ENCODE data around the gene FOXP1.
A peak's percentile ranks its signal among the peaks of the same experiment; 100 is the strongest.
"Not testable (repeated sequence)": the region's sequence is repeated elsewhere in the genome, so short reads cannot be mapped to it uniquely, and the experiment has no call there.

FOXP1 gene

GRCh38 chr3:71526448-71526847 lies 57.1 kb downstream of the FOXP1 start:
- DNase-seq, result not testable (repeated sequence)

DNA sequence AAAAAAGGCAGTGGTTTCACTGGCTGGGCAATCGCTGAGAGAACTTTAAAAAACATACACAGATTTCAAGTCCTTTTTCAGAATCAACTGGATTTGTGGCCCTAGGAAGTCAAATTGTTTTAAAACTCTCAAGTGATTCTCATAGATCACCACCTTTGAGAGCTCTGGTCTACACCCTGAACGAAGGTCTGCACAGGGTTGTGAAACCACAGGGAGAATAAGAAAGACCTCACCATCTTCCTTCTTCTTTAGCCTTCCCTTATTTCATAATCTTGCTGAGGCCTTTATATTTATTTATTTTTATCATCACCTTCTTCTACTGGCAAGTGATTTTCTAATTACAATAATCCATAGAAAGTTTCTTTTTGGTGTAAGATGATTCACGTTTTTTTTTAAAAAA lies 58.1 kb downstream of the FOXP1 start:
- DNase-seq, result no peak

DNA sequence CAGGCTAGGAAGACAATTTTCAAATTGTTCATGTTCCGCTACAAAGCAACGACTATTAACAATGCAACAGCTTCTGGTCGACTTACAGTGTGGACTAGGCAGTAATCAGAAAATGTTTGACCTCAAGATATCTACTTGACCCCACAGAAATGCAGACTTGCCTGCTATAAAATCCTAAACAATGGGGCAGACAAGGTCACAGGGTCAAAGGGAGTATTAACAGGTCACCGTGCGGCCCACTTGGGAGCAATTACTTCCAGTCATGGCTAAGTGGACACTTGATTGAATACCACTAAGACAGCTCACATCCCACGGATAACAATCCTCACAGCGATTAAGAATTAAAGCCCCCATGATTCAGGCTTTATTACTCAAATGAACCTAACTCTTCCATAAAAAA lies 58.9 kb downstream of the FOXP1 start:
- DNase-seq, result no peak

DNA sequence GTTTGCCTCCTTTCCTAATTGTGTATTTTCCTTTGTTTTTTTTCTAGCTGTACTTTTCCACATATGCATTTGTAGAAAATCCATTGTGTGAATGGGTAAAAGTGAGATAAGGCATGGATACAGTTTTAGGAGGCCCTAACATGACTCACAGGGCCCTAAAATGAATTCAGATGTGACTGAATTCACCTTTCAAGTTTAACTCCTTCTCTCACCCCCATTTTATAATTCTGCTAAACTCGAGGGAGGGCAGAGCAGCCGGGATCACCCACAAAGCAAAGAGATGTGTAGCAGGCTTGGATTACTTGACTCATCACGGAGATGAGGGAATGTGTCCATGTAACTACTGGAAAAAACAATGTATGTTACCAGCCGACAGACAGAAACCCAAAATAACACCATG lies 59.9 kb downstream of the FOXP1 start:
- DNase-seq, result no peak

DNA sequence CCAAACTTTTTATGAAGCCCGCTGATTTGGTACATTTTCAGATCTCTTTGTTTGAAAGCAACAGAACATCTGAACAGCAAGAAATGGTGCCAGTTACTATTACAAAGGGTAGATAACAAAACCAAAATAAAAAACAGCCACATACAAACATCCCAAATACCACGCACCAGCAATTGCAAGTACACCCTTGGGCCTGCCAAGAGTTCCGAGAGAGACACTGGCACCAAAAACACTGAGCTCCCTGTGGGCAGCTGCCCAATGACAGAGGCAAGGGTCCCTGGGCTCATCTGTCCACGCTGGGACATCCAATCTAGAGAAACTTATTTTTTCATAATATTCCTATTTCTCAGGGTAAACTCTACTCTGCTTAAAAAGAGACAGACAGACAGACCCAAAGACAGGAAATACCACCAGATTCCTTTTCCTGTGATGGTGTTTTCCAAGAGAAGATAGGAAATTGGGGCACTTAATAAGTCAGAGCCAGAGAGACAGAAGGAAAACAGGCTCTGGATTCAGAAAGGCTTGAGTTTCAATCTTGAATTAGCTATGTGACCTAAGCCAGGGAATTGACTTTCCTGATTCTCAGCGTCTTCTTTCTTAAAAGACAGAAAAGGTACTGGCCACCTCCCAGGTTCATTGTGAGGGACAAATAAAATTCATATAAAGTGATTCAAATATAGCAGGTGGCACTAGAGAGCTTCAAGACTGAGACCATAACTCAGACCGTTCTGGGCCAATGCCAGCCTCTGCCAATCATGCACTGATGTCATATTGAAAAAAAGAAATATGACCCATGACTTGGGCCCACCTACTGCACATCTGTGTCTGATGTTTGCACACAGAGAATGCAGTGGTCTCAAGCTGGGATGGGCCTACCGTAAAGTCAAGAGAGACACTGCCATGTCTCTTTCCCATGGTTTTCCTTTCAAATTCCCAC lies 61.3 kb downstream of the FOXP1 start:
- DNase-seq, result no peak

DNA sequence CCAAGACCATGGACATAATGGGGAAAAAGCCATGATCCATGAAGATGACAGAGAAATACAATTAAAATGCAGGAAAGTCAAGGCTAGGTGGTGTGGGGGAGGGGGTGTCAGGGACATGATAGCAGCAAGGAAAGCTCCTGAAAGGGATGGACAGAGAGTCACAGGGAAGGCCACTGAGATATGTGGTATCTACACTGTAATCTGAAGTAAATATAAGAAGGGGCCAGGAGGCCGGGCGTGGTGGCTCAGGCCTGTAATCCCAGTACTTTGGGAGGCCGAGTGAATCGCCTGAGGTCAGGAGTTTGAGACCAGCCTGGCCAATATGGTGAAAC lies 62.5 kb downstream of the FOXP1 start:
- DNase-seq, result no peak

- DNase-seq, result no peak
These were observed 63.1 kb downstream of the FOXP1 start for GRCh38 chr3:71520161-71521020.

DNA sequence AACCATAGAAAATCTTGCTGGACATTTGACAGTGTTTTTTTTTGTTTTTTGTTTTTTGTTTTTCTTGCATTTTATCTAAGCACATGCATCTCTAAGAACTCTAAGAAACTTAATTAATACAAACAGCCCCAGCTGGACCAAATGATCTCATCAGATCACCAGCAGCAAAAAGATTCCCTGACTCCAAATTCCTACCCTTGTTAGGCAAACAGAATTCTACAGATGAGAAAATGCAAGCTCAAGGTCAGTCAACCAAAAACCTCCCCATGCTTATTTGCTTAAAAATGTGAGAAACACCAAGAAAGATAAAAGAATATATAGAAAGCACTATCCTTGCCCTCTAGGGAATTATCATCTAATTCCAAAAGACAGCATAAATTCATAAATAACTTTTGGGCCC lies 65.4 kb downstream of the FOXP1 start:
- no peak for DNase-seq

GRCh38 chr3:71517271-71517791 lies 66.2 kb downstream of the FOXP1 start:
- DNase-seq, result no peak

DNA sequence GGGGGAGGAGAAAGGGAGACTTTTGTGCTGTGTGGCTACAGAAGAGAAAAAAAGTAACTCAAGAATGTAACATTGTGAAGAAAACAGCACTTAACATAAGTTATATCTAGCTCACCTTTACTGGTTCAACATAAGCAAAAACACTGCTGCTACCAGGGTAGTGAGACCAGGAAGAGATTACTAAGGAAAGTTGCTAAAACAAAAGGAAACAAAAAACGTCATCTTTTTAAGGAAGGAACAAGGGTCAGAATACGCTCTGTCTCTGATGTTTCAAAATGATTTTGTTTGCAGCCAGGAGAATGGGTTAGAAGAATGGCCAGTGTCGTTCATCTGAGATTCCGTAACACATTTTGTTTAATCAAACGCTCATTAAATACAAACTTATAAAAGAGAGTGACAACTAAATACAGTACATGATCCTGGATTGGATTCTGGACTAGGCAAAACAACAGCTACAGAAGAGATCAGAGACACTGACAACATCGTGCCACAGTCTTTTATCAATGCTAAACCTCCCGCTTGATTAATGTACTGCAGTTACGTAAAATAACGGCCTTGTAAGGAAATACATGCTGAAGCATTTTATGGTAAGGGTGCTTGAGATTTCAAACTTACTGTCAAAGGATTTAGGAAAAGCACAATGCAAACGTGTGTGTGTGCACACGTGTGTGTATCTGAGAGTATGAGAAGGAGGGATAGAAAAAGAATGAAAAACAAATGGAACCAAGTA lies 67.7 kb downstream of the FOXP1 start:
- DNase-seq, result no peak

- no peak for DNase-seq
These were observed 68.9 kb downstream of the FOXP1 start for GRCh38 chr3:71514621-71515020.

- DNase-seq, result no peak
These were observed 70.0 kb downstream of the FOXP1 start for GRCh38 chr3:71513515-71513914.

DNA sequence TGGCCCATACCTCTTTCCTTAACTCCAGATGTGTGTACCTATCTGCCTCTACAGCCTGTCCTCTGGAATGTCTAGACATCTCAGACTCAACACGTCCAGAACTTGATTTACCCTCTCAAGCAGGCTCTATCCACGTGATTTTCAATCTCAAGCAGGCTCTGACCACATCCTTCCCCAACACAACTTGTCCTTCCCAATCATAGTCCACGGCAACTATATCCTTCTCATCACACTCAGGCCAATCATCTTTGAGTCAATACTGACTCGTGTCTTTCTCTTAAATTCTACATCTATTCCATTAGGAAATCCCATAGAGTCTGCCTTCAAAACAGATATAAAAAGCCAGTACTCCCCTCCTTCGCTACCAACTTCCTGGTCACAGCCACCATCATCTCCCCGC lies 70.4 kb downstream of the FOXP1 start:
- DNase-seq, result no peak

DNA sequence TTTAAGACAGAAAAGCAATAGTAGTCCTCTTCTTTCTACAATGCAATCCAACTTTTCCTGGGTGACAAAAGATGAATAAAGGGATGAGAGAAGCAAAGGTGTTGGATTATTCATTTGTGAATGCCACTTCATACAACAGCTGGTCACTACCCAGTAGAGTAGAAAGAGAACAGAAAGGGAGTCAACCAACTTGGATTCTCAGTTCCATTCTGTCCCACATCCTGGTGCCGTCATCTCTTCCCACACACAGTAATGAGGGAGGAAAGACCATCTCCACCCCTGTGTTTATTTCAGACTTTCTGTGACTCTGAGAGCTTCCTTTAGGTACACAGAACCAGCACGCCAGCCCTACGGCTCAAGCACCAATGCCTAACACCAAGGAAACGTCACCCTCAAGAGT lies 71.0 kb downstream of the FOXP1 start:
- no peak for DNase-seq

DNA sequence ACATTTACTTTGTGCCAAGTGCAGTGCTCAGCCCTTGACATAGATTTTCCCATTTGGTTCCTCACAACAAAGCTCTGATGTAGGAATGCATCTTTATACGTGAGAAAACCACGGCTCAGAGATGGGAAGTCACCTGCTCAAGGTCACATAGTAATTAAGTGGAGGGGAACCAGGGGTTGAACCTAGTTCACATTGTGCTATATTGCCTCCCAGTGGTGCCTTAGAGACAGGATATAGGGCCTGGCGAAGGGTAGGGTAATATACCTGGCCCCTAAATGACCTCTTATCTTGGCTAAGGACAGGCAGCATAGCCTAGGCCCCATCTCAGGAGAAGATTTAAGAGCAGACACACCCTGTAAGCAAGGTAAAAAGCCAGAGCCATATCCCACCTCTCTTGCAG lies 71.5 kb downstream of the FOXP1 start:
- no peak for DNase-seq

DNA sequence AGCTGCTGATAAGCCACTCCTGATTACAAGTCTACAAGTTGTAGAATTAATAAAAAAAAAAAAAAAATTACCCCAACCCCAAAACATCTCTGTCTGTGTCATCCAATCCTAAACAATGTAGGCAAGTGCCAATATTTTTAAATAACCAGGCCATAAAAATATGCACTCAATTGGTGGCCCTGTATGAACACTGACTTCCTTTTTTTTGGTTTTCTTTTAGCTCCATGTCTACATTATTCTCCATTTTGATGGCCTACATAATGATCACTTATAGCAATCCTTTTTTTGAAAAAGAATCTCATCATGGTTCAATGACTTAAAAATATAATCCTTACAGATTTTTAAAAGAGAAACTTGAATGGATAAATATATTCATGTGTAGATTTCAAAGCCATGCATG lies 72.1 kb downstream of the FOXP1 start:
- no peak for DNase-seq

DNA sequence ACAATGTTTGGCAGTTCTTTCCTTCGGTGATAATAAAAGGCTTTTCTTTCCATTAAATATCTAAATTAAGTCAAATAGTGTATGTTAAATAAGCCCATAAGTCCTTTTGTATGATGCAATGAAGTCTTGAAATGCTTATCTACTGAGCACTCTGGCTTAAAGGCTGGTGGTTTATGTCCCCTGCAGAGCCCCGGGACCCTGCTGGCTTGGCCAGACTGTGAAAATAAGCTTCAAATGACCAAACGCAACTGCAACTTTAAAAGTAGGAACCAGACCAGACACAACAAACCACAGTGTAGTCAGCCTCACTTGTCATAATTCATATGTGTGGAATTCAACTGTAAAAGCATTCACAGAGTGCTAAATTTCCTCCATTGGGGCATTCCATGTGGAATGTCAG lies 72.5 kb downstream of the FOXP1 start:
- no peak for DNase-seq

DNA sequence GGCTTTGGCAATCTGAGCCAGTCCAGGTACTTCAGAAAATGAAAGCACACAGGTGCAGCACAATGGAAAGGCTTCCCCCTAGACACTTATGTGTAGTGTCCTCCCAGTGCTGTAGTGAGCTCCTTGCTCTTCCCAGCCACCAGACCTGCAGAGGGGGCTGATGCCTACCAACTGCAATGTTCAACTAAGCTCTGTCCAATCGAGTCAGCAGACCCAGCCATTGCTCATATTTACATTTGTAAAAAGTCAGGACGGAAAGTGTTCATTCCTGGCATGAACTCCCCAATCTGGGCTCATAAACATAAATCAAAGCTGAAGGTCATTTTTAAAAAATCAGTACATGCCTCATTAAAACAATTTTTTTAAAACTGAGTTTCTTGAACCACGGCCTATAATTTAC lies 73.0 kb downstream of the FOXP1 start:
- peak; percentile 41 for DNase-seq

- DNase-seq, result no peak
These were observed 74.5 kb downstream of the FOXP1 start for GRCh38 chr3:71509066-71509465.

GRCh38 chr3:71505767-71506350 lies 77.7 kb downstream of the FOXP1 start:
- DNase-seq, result no peak

- no peak for DNase-seq
These were observed 79.1 kb downstream of the FOXP1 start for GRCh38 chr3:71504250-71505036.
